Suprapubic skin (tissue), 4 donors: ENCODE measurements around the gene YIPF2. TPM values are rescaled to one million over a fixed set of nuclear protein-coding genes. Genes with fewer than 3 reads are reported as not detected.
"Not testable (repeated sequence)": the region's sequence is repeated elsewhere in the genome, so short reads cannot be mapped to it uniquely, and the experiment has no call there.

ENCODE experiments used
- DNase-seq, 2 donors: peaks; one replicate each; pipeline ENCODE4 v3.0.0-alpha.2; 2019; ENCODE audit warnings: low spot score in 2 of 2
- H3K27ac ChIP-seq: fragments of 200-600 bp; sonication (generic); one replicate; pipeline ENCODE4 v1.5.1; 2019
- H3K27me3 ChIP-seq: fragments of 200-600 bp; sonication (generic); one replicate; pipeline ENCODE4 v1.5.1; 2019
- H3K36me3 ChIP-seq: fragments of 200-600 bp; sonication (generic); one replicate; pipeline ENCODE4 v1.5.1; 2019
- H3K4me1 ChIP-seq: fragments of 200-600 bp; sonication (generic); one replicate; pipeline ENCODE4 v1.5.1; 2019
- H3K4me3 ChIP-seq: fragments of 200-600 bp; sonication (generic); one replicate; pipeline ENCODE4 v1.5.1; 2019; ENCODE audit warnings: mild to moderate bottlenecking
- H3K9me3 ChIP-seq: fragments of 200-600 bp; sonication (generic); one replicate; pipeline ENCODE4 v1.5.1; 2019
- EP300 ChIP-seq: sonication (generic); formaldehyde crosslinking; IDR thresholded peaks from one replicate; pipeline ENCODE4 v1.6.1; 2017; ENCODE audit warnings: antibody characterized with exemption
- POLR2A ChIP-seq, 2 donors: fragments of 450-650 bp; IDR thresholded peaks; one replicate each; pipeline ENCODE4 v1.6.1; 2017; ENCODE audit warnings: antibody characterized with exemption in 2 of 2, mild to moderate bottlenecking in 2 of 2, moderate library complexity in 2 of 2
- POLR2AphosphoS5 ChIP-seq, 3 donors: sonication (generic); formaldehyde crosslinking; IDR thresholded peaks; one replicate each; pipeline ENCODE4 v1.6.1; 2017; ENCODE audit warnings: antibody characterized with exemption in 3 of 3
- WGBS: methylation state at CpG from one replicate; pipeline ENCODE4 v1.1.5; 2018; 5-methylcytosine and 5-hydroxymethylcytosine counted together
- total RNA-seq, 4 donors: library from RNA; depleted of rRNA; stranded (reverse); fragments of >200 nt; gene quantifications; one replicate each; pipeline ENCODE4 v1.1.0, GENCODE V29; 2016
- TF ChIP-seq, protein P1 (sequence below), 2 donors: fragments of 200-600 bp in 1 of 2; fragments of 450-650 bp in 1 of 2; sonication (generic) in 1 of 2; IDR thresholded peaks; one replicate each; pipeline ENCODE4 v1.5.1; 2016 to 2019; ENCODE audit warnings: antibody characterized with exemption in 2 of 2, mild to moderate bottlenecking in 1 of 2, moderate library complexity in 1 of 2

The YIPF2 gene
- total RNA-seq, 4 donors from 2014 or later, result 32.4 to 68.0 (median 50.2) TPM

DNA sequence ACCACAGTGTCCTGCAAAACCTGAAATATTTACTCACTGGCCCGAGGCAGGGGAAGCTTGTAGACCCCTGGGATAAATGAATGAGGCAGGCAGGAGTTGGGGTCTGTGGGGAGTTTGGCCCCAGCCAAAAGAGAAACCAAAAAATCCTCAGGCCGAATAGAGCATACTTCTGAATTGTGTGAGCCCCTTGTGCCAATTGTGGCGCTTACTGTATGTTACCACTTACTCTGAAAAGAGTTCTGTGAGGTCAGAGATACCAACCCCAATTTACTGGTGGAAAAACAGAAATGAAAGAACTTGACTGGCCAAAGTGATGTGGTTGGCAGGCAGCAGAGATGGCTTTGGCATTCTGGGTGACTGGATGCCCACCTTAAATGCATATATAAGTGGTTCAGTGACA is 50.2 kb downstream of the YIPF2 start:
- H3K36me3 ChIP-seq, result no peaks in the 10 kb centered on the region
- H3K27ac ChIP-seq, result no peak overlapping the region
- peaks cover 42% of the 10 kb centered on the region for H3K4me1 ChIP-seq
- H3K9me3 ChIP-seq, result no peaks in the 10 kb centered on the region
- no peak for TF ChIP-seq POLR2AphosphoS5 (IDR thresholded peaks at IDR 0.05)
- no peak for TF ChIP-seq POLR2A (IDR thresholded peaks at IDR 0.05)
- TF ChIP-seq, protein P1, sequence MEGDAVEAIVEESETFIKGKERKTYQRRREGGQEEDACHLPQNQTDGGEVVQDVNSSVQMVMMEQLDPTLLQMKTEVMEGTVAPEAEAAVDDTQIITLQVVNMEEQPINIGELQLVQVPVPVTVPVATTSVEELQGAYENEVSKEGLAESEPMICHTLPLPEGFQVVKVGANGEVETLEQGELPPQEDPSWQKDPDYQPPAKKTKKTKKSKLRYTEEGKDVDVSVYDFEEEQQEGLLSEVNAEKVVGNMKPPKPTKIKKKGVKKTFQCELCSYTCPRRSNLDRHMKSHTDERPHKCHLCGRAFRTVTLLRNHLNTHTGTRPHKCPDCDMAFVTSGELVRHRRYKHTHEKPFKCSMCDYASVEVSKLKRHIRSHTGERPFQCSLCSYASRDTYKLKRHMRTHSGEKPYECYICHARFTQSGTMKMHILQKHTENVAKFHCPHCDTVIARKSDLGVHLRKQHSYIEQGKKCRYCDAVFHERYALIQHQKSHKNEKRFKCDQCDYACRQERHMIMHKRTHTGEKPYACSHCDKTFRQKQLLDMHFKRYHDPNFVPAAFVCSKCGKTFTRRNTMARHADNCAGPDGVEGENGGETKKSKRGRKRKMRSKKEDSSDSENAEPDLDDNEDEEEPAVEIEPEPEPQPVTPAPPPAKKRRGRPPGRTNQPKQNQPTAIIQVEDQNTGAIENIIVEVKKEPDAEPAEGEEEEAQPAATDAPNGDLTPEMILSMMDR (IDR thresholded peaks at IDR 0.05), result no peak
- no peak for TF ChIP-seq EP300
- DNase-seq, result no peak
- WGBS, result 76% methylated on average over 3 of the region's 3 CpGs
- H3K27me3 ChIP-seq, result no peaks in the 10 kb centered on the region
- no peak overlapping the region for H3K4me3 ChIP-seq

DNA sequence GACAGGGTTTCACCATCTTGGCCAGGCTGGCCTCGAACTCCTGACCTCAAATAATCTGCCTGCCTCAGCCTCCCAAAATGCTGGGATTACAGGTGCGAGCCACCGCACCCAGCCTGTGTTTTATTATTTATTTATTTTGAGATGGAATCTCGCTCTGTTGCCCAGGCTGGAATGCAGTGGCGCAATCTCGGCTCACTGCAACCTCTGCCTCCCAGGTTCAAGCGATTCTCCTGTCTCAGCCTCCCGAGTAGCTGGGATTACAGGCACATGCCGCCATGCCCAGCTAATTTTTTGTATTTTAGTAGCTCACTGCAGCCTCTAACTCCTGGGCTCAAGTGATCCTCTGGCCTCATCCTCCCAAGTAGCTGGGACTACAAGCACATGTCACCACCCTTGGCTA is 50.8 kb downstream of the YIPF2 start:
- not testable (repeated sequence) for H3K4me3 ChIP-seq, H3K27me3 ChIP-seq, H3K36me3 ChIP-seq, DNase-seq, H3K9me3 ChIP-seq
- 98% methylated on average over 9 of the region's 9 CpGs for WGBS
- peak overlapping the region; percentile 50 for H3K27ac ChIP-seq
- peaks cover 49% of the 10 kb centered on the region for H3K4me1 ChIP-seq

DNA sequence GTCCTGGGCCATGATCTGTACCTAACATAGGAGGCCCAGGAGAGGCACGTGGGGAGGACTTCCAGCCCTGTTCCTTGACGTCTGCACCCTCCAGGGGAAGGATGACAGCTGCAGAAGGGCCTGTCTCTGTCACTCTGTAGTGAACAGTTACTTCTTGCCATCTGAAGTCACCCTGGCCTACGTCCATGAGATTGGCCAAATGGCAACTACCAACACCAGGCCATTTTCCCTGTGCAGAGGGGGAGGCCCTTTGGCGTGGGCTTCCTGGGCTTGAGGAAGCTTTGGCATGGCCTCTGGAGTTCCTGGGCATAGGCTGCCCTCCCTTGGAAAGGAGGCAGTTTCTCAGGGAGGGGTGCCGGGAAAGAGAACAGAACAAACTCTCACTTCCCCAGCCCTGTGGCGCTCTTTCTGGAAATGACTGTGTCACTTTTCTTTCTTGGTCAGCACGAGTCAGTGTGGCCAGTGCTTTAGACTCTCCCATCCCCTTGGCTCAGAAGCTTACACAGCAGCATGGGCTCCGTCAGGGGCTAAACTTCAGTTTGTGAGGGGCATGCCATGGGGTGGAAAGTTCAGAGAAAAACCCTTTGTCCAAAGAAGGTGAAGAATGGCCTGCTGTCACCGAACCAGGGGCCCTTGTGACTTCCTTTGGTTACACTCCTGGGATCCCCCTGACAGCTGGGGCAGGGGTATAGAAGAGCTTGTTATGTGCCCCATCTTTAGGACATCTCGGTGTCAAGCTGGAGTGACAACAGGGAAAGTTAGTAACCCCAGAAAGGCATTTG is 51.8 kb downstream of the YIPF2 start:
- no peaks in the 10 kb centered on the region for H3K9me3 ChIP-seq
- DNase-seq, result no peak
- no peak overlapping the region for H3K4me3 ChIP-seq
- H3K36me3 ChIP-seq, result no peaks in the 10 kb centered on the region
- WGBS, result 71% methylated on average over 7 of the region's 10 CpGs
- peak overlapping the region; percentile 50 for H3K27ac ChIP-seq
- TF ChIP-seq POLR2AphosphoS5 (IDR thresholded peaks at IDR 0.05) (no peak), POLR2A (IDR thresholded peaks at IDR 0.05) (no peak), EP300 (no peak)
- TF ChIP-seq, protein P1 (IDR thresholded peaks at IDR 0.05), result no peak
- peaks cover 56% of the 10 kb centered on the region for H3K4me1 ChIP-seq
- H3K27me3 ChIP-seq, result no peaks in the 10 kb centered on the region

DNA sequence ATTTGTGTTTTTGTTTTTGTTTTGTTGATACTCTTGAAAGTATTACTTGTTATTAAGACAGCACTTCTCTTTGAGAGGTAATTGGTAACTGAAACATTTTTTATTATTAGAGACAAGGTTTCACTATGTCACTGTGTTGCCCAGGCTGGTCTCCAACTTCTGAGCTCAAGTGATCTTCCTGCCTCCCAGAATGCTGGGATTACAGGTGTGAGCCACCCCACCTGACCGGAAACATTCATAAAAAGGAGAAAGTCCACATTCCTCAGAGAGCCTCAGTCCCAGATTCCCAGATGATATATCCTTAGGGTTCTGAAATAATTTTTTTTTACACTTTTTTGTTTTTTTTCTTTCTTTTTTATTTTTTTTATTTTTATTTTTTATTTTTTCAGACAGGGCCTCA is 54.4 kb downstream of the YIPF2 start:
- Histone ChIP-seq H3K4me1 (peaks cover 52% of the 10 kb centered on the region), H3K4me3 (no peak overlapping the region), H3K9me3 (no peaks in the 10 kb centered on the region), H3K27me3 (no peaks in the 10 kb centered on the region), H3K36me3 (no peaks in the 10 kb centered on the region), H3K27ac (no peak overlapping the region)
- DNase-seq, result no peak
- WGBS, result 84% methylated on average over 1 of the region's 1 CpG
- no peak for TF ChIP-seq POLR2A (IDR thresholded peaks at IDR 0.05)
- TF ChIP-seq POLR2AphosphoS5 (IDR thresholded peaks at IDR 0.05), result no peak
- TF ChIP-seq, protein P1 (IDR thresholded peaks at IDR 0.05), result no peak
- TF ChIP-seq EP300, result no peak

DNA sequence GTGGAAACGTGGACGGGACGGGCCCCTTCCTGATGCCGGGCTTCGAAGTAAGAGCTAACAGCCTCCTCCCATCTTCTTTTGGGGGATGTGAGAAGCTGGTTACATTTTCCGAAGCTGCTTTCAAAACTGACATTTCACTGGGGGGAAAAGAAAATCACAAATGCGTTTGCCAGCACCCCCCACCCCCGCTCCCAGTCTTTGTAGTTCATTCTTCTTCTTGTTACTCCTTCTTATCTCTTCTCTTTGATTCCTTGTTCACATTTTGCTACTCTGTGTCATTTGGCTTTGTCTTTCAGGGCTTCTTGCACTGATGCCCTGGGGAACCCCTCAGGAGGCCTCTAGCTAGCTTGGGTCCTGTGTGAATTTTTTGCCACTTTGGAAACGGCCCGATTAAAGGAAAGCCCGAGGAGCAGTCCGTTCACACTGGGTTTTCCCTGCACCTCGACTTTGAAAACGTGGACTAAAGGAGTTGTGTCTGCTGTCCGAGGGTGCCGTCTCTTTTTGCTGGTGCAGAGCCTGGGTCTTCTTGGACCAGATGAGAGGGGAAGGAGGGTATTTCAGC is 55.8 kb downstream of the YIPF2 start:
- Histone ChIP-seq H3K4me3 (peak overlapping the region; percentile 96), H3K27ac (peak overlapping the region; percentile 90), H3K9me3 (no peaks in the 10 kb centered on the region), H3K4me1 (peaks cover 41% of the 10 kb centered on the region), H3K36me3 (no peaks in the 10 kb centered on the region), H3K27me3 (no peaks in the 10 kb centered on the region)
- TF ChIP-seq POLR2A (IDR thresholded peaks at IDR 0.05), result no peak
- WGBS, result 8% methylated on average over 16 of the region's 16 CpGs
- no peak for DNase-seq

Other genes with a start within 250 kb of the YIPF2 start
- 10 to 100 TPM; 34.4 to 57.2 (median 40.2) TPM for gene QTRT1, start 227.2 kb downstream of the YIPF2 start, total RNA-seq
- gene DNM2, start 210.6 kb downstream of the YIPF2 start, total RNA-seq, result 100 to 1,000 TPM; 135 to 322 (median 173) TPM
- 10 to 100 TPM in 3 of 4 donors, 1 to 10 TPM in 1; 8.9 to 26.2 (median 20.4) TPM for gene TMED1, start 92.4 kb downstream of the YIPF2 start, total RNA-seq
- gene C19orf38, start 80.2 kb downstream of the YIPF2 start, total RNA-seq, result 1 to 10 TPM in 1 of 4 donors, not detected in 3; 1.7 TPM
- 10 to 100 TPM; 19.8 to 26.6 (median 23.2) TPM for gene CARM1, start 57.1 kb downstream of the YIPF2 start, total RNA-seq
- 10 to 100 TPM; 25.7 to 36.3 (median 33.0) TPM for gene TIMM29, start 172 bp upstream of the YIPF2 start, total RNA-seq
- gene SMARCA4, start 32.4 kb upstream of the YIPF2 start, total RNA-seq, result 100 to 1,000 TPM in 2 of 4 donors, 10 to 100 TPM in 2; 85.2 to 142 (median 101) TPM
- 100 to 1,000 TPM in 2 of 4 donors, 10 to 100 TPM in 2; 48.1 to 174 (median 119) TPM for gene LDLR, start 160.8 kb upstream of the YIPF2 start, total RNA-seq
- gene SPC24, start 227.1 kb upstream of the YIPF2 start, total RNA-seq, result 1 to 10 TPM; 1.8 to 4.0 (median 3.7) TPM